GM19023 (cell line): ENCODE measurements around the gene WDFY1.

Experiments used
- ATAC-seq: cut with Tn5 transposase; IDR thresholded peaks from one replicate; pipeline ENCODE4 v1.9.1; 2021; ENCODE audit warnings: mild to moderate bottlenecking, moderate library complexity; ENCODE audit not compliant: unreplicated experiment

WDFY1 gene

GRCh38 chr2:223930103-223930976 is 14.8 kb downstream of the WDFY1 start:
- no peak for ATAC-seq

- no peak for ATAC-seq
Measured at GRCh38 chr2:223929571-223930102, 15.5 kb downstream of the WDFY1 start.

GRCh38 chr2:223928113-223929006 is 16.8 kb downstream of the WDFY1 start:
- no peak for ATAC-seq

- no peak for ATAC-seq
Measured at GRCh38 chr2:223925106-223925505, 20.0 kb downstream of the WDFY1 start.

GRCh38 chr2:223923976-223924375 is 21.2 kb downstream of the WDFY1 start:
- ATAC-seq, result no peak

- ATAC-seq, result no peak
Measured at GRCh38 chr2:223922308-223922707, 22.8 kb downstream of the WDFY1 start.

- ATAC-seq, result no peak
Measured at GRCh38 chr2:223921204-223921603, 23.9 kb downstream of the WDFY1 start.

- no peak for ATAC-seq
Measured at GRCh38 chr2:223920109-223920508, 25.0 kb downstream of the WDFY1 start.

GRCh38 chr2:223918671-223919134 is 26.4 kb downstream of the WDFY1 start:
- no peak for ATAC-seq

- no peak for ATAC-seq
Measured at GRCh38 chr2:223916181-223916920, 28.8 kb downstream of the WDFY1 start.

GRCh38 chr2:223915071-223915470 is 30.1 kb downstream of the WDFY1 start:
- no peak for ATAC-seq

- ATAC-seq, result no peak
Measured at GRCh38 chr2:223914324-223914723, 30.8 kb downstream of the WDFY1 start.

GRCh38 chr2:223909001-223909741 is 36.0 kb downstream of the WDFY1 start:
- ATAC-seq, result no peak

GRCh38 chr2:223908304-223908998 is 36.7 kb downstream of the WDFY1 start:
- ATAC-seq, result no peak

GRCh38 chr2:223905996-223906395 is 39.1 kb downstream of the WDFY1 start:
- no peak for ATAC-seq

GRCh38 chr2:223901854-223902253 is 43.3 kb downstream of the WDFY1 start:
- ATAC-seq, result no peak

- ATAC-seq, result no peak
Measured at GRCh38 chr2:223901311-223901710, 43.8 kb downstream of the WDFY1 start.

GRCh38 chr2:223900531-223900930 is 44.6 kb downstream of the WDFY1 start:
- ATAC-seq, result no peak

- ATAC-seq, result no peak
Measured at GRCh38 chr2:223900066-223900465, 45.1 kb downstream of the WDFY1 start.
